Mucosa of descending colon (tissue), 3 donors: ENCODE results near the gene HBE1. TPM values are rescaled to one million over a fixed set of nuclear protein-coding genes. Genes with fewer than 3 reads are reported as not detected.
"Not testable (repeated sequence)": the region's sequence is repeated elsewhere in the genome, so short reads cannot be mapped to it uniquely, and the experiment has no call there.

Experiments
- ATAC-seq: fragments of 200-7000 bp; cut with Tn5 transposase; one replicate; pipeline ENCODE4 v1.9.1; 2020; ENCODE audit warnings: mild to moderate bottlenecking, moderate library complexity
- DNase-seq, 3 donors: peaks; one replicate each; pipeline ENCODE4 v3.0.0-alpha.2; 2020
- H3K36me3 ChIP-seq: fragments of 200-600 bp; one replicate; pipeline ENCODE4 v1.8.0; 2021; ENCODE audit warnings: low read depth, mild to moderate bottlenecking
- H3K4me1 ChIP-seq: fragments of 200-600 bp; one replicate; pipeline ENCODE4 v1.8.0; 2021; ENCODE audit warnings: low read depth, mild to moderate bottlenecking
- H3K4me3 ChIP-seq: fragments of 200-600 bp; one replicate; pipeline ENCODE4 v1.8.0; 2021; ENCODE audit warnings: mild to moderate bottlenecking
- H3K9me3 ChIP-seq: fragments of 200-600 bp; one replicate; pipeline ENCODE4 v1.8.0; 2021; ENCODE audit warnings: mild to moderate bottlenecking
- CTCF ChIP-seq: fragments of 200-600 bp; IDR thresholded peaks from one replicate; pipeline ENCODE4 v1.8.0; 2022; ENCODE audit warnings: antibody characterized with exemption, mild to moderate bottlenecking
- intact Hi-C, 2 donors: fragments of 100-400 bp; cut with DNase I in 1 of 2; cut with micrococcal nuclease in 1 of 2; formaldehyde crosslinking; loops; one replicate each; pipeline versions ENCODE4 v1.11.0 to v1.11.1; 2022; cut with DNase I, micrococcal nuclease
- total RNA-seq, 3 donors: library from RNA; stranded (reverse); fragmentation: NEBNext Ultra II Directional in 2 of 3; extraction: Animal tissue kit (Norgen Biotek cat#: 25700) in 2 of 3; gene quantifications; one replicate each; pipeline versions ENCODE4 v1.2.1 to v1.2.4, GENCODE V29; 2021 to 2023
- donor health status: DM: no; HTN: no; CAD: no; lungs with moderate emphysema.
- donor health status: DM: no; HTN: no; CAD: no.
- donor health status: DM: no; HTN: yes; CAD: no.

HBE1 gene
- total RNA-seq, 3 donors from 2014 or later: not detected

- Histone ChIP-seq H3K4me1 (no peaks in the 10 kb centered on the region), H3K36me3 (no peaks in the 10 kb centered on the region), H3K4me3 (no peak overlapping the region), H3K9me3 (no peaks in the 10 kb centered on the region)
- DNase-seq (no peak), ATAC-seq (no peak)
- intact Hi-C loops: no loop called here
- TF ChIP-seq CTCF: no peak
Observed at GRCh38 chr11:5252919-5253265, 16.9 kb downstream of the HBE1 start.

- Histone ChIP-seq H3K36me3 (no peaks in the 10 kb centered on the region), H3K4me3 (no peak overlapping the region), H3K9me3 (no peaks in the 10 kb centered on the region), H3K4me1 (no peaks in the 10 kb centered on the region)
- ATAC-seq: no peak
- intact Hi-C loops: no loop called here
- no peak for TF ChIP-seq CTCF
- no peak for DNase-seq
Observed at GRCh38 chr11:5252192-5252918, 17.4 kb downstream of the HBE1 start.

- intact Hi-C loops: no loop called here
- DNase-seq (no peak), ATAC-seq (no peak)
- H3K9me3 ChIP-seq: no peaks in the 10 kb centered on the region
- H3K36me3 ChIP-seq: no peaks in the 10 kb centered on the region
- TF ChIP-seq CTCF: no peak
- H3K4me3 ChIP-seq: no peak overlapping the region
- no peaks in the 10 kb centered on the region for H3K4me1 ChIP-seq
Observed at GRCh38 chr11:5251746-5252145, 18.0 kb downstream of the HBE1 start.

- no peak for TF ChIP-seq CTCF
- ATAC-seq: no peak
- intact Hi-C loops: no loop called here
- H3K9me3 ChIP-seq: no peaks in the 10 kb centered on the region
- no peak overlapping the region for H3K4me3 ChIP-seq
- DNase-seq: no peak
- no peaks in the 10 kb centered on the region for H3K4me1 ChIP-seq
- no peaks in the 10 kb centered on the region for H3K36me3 ChIP-seq
Observed at GRCh38 chr11:5250543-5251204, 19.1 kb downstream of the HBE1 start.

- DNase-seq, H3K9me3 ChIP-seq, H3K4me1 ChIP-seq, ATAC-seq, intact Hi-C loops, H3K4me3 ChIP-seq, H3K36me3 ChIP-seq: not testable (repeated sequence)
Observed at GRCh38 chr11:5249807-5250396, 19.8 kb downstream of the HBE1 start, which contains the start of gene HBG1. HBG1 (minus strand) TSS chr11:5249857; CDS start chr11:5249804, 53 bp downstream.

GRCh38 chr11:5248498-5248897 is 21.2 kb downstream of the HBE1 start:
- H3K9me3 ChIP-seq, ATAC-seq, H3K36me3 ChIP-seq, H3K4me1 ChIP-seq, intact Hi-C loops, DNase-seq, H3K4me3 ChIP-seq: not testable (repeated sequence)
